ENCODE data around the gene SELENOV.

SELENOV gene

DNA sequence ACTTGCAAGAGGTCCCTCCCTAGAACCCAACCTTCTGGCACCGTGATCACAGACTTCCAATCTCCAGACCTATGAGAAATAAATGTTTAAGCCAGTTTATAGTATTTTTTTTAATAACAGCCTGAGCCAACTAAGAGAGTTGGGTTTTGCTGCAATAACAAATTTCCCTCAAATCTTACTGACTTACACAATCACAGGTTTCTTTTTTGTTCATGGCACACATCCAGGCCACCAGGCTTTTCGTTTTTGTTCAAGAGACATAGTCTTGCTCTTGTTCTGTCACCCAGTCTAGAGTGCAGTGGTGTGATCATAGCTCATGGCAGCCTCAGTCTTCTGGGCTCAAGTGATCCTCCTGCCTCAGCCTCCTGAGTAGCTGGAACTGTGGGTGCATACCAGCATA, 2.0 kb upstream of the SELENOV start:
- TF ChIP-seq, protein P1, sequence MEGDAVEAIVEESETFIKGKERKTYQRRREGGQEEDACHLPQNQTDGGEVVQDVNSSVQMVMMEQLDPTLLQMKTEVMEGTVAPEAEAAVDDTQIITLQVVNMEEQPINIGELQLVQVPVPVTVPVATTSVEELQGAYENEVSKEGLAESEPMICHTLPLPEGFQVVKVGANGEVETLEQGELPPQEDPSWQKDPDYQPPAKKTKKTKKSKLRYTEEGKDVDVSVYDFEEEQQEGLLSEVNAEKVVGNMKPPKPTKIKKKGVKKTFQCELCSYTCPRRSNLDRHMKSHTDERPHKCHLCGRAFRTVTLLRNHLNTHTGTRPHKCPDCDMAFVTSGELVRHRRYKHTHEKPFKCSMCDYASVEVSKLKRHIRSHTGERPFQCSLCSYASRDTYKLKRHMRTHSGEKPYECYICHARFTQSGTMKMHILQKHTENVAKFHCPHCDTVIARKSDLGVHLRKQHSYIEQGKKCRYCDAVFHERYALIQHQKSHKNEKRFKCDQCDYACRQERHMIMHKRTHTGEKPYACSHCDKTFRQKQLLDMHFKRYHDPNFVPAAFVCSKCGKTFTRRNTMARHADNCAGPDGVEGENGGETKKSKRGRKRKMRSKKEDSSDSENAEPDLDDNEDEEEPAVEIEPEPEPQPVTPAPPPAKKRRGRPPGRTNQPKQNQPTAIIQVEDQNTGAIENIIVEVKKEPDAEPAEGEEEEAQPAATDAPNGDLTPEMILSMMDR (IDR thresholded peaks at IDR 0.05; ENCODE audit: extremely low read depth, missing control alignments), result no peak
- DNase-seq (ENCODE audit: low spot score), result no peak

DNA sequence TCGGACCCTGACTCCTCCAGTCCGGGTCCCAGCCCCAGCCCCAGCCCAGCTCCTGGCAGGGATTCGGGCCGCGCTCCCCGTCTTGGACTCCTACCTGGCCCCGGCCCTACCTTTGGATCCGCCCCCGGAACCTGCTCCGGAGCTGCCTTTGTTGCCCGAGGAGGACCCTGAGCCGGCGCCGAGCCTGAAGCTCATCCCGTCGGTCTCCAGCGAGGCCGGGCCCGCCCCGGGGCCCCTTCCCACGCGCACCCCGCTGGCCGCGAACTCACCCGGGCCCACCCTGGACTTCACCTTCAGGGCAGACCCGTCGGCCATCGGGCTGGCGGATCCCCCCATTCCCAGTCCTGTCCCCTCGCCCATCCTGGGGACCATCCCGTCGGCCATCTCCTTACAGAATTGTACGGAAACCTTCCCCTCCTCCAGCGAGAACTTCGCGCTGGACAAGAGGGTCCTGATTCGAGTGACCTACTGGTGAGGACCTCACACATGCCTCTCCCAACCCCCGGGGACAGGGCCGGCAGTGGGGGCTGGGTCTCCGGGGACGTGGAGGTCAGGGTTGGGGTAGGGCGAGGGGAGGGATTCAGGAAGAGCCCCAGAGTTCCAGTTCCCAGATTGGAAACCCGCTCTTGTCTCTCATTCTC, 732 bp downstream of the SELENOV start:
- no peak for DNase-seq (ENCODE audit: low spot score)

DNA sequence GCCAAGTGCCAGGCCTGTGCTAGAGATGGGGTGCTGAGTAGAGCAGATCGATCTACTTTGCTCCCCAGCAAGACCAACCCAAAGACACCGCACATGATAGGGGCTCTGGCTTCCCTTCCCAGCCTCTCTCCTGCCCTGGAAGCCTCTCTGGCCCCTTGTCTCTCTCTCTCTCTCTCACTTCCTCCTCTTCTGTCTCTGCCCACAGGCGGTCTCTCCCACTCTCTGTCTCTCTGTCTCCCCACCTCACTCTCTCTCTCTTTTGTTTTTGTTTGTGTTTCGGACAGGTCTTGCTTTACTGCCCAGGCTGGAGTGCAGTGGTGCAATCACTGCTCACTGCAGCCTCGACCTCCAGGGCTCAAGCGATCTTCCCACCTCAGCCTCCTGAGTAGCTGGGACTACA, 1.3 kb downstream of the SELENOV start:
- TF ChIP-seq, protein P1 (IDR thresholded peaks at IDR 0.05; ENCODE audit: extremely low read depth, missing control alignments), result no peak

More for the DNA sequence above, 732 bp downstream of the SELENOV start:
- TF ChIP-seq, protein P1 (IDR thresholded peaks at IDR 0.05; ENCODE audit: extremely low read depth, missing control alignments), result no peak

DNA sequence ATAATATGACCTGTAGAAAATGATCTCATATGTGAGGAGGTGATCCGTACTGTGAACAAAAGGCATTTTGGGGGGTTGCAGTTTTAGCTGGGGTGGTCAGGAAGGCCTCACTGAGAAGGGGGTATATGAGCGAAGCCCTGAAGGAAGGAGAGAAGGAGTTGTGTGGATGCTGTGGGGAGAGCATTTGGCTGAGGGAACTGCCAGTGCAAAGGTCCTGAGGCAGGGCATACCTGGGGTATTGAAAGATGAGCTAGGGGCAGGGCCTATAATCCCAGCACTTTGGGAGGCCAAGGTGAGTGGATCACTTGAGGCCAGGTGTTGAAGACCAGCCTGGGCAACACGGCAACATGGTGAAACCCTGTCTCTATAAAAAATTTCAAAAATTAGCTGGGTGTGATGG, 2.5 kb downstream of the SELENOV start:
- TF ChIP-seq, protein P1 (IDR thresholded peaks at IDR 0.05; ENCODE audit: extremely low read depth, missing control alignments), result no peak
- no peak for DNase-seq (ENCODE audit: low spot score)

More for the DNA sequence above, 1.3 kb downstream of the SELENOV start:
- no peak for DNase-seq (ENCODE audit: low spot score)

DNA sequence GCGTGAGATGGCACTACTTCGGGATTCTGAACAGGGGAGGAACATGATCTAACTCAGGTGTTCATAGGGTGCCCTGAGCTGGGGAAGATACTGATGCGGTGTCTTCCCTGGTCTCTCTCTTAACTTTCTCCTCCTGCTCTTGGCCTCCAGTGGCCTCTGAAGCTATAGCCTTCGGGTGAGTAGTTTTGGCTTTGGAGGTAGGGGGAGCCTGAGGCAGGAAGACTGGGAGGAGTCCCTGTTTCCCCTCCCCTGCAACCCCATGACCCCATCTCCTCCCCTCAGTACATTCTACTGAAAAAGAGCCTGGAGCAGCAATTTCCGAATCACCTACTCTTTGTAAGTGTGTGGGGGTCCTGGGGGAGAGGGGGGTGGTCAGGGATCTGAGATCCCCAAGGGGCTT, 3.5 kb downstream of the SELENOV start:
- TF ChIP-seq, protein P1 (IDR thresholded peaks at IDR 0.05; ENCODE audit: extremely low read depth, missing control alignments), result no peak
- no peak for DNase-seq (ENCODE audit: low spot score)

DNA sequence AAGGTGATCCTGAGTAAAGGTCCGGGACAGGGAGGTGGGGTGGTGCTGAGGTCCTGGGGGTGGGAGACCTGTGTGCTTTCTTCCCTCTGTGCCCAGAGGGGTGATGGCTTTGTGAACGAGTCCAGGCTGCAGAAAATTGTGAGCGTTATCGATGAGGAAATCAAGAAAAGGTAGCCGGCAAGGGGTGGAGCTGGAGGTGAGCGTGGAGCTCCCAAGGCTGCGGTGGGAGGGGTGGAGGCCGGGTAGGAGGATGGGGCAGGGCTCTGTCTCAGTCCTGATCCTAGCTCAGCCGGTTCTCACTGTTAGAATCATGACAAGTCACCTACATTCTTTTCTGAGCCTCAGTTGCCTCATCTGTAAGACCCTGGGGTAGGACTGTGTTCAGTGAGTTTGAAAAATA, 4.0 kb downstream of the SELENOV start:
- TF ChIP-seq, protein P1 (IDR thresholded peaks at IDR 0.05; ENCODE audit: extremely low read depth, missing control alignments), result no peak
- no peak for DNase-seq (ENCODE audit: low spot score)

DNA sequence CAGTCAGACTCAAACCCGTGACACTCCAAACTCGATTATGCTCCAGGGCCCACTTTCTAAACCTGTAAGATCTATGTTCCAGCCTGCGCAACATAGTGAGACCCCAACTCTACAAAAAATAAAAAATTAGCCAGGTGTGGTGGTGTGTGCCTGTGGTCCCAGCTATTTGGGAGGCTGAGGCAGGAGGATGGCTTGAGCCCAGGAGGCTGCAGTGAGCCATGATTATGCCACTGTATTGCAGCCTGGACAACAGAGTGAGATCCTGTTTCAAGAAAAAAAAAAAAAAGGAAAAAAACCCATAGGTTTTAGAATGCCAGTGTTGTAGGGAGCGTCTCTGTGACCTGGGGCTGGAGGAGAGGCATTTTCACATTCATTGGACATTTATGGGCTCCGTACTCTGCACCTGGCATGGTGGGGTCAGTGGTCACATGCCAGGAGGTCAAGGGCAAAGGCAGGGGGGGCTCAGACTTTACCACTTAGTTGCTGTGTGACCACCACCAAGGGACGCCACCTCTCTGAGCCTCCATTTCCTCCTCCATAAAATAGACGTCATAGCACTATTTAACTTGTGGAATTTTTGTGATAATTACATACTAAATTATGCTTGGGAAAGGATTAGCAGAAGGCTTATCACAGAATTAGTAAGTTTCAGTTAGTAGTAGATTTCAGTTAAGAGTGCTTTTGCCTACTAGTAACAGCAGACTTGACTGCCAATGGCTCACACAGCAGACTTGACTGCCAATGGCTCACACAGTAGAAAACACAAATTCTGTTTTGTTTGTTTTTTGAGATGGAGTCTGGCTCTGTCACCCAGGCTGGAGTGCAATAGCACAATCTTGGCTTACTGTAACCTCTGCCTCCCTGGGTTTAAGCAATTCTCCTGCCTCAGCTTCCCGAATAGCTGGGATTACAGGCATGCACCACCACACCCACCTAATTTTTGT, 5.9 kb downstream of the SELENOV start:
- TF ChIP-seq, protein P1 (IDR thresholded peaks at IDR 0.05; ENCODE audit: extremely low read depth, missing control alignments), result no peak
- no peak for DNase-seq (ENCODE audit: low spot score)
